Upper lobe of left lung (tissue), 4 donors: Measurements from ENCODE around the gene TPST1.
"Not testable (repeated sequence)": the region's sequence is repeated elsewhere in the genome, so short reads cannot be mapped to it uniquely, and the experiment has no call there.

ENCODE experiments used
- CTCF ChIP-seq, 6 experiments: fragments of 450-650 bp in 4 of 6; fragments of 200-600 bp in 2 of 6; sonication (generic) in 2 of 6; IDR thresholded peaks; one replicate each; pipeline ENCODE4 v1.5.1; 2016 to 2019; ENCODE audit warnings: antibody characterized with exemption in 6 of 6
- EP300 ChIP-seq, 4 donors: sonication (generic); formaldehyde crosslinking; IDR thresholded peaks; one replicate each; pipeline ENCODE4 v1.5.1; 2017; ENCODE audit warnings: antibody characterized with exemption in 4 of 4, control low read depth in 2 of 4
- POLR2A ChIP-seq, 4 donors: fragments of 450-650 bp; IDR thresholded peaks; one replicate each; pipeline ENCODE4 v1.5.1; 2016 to 2017; ENCODE audit warnings: antibody characterized with exemption in 4 of 4, mild to moderate bottlenecking in 2 of 4
- POLR2AphosphoS5 ChIP-seq, 2 donors: sonication (generic); formaldehyde crosslinking; IDR thresholded peaks; one replicate each; pipeline ENCODE4 v1.5.1; 2017; ENCODE audit warnings: antibody characterized with exemption in 2 of 2

GRCh38 chr7:66175006-66175405, 30.1 kb upstream of the TPST1 start:
- not testable (repeated sequence) for TF ChIP-seq POLR2AphosphoS5, POLR2A, EP300, CTCF (IDR thresholded peaks at IDR 0.05)
